Measurements from ENCODE around the gene PTPRT. TPM values are rescaled to one million over a fixed set of nuclear protein-coding genes. Genes with fewer than 3 reads are reported as not detected.

The PTPRT gene
- total and polyA plus RNA-seq, 2 donors (not counting 1 experiment from before 2014, with no cell fraction given), result not detected

DNA sequence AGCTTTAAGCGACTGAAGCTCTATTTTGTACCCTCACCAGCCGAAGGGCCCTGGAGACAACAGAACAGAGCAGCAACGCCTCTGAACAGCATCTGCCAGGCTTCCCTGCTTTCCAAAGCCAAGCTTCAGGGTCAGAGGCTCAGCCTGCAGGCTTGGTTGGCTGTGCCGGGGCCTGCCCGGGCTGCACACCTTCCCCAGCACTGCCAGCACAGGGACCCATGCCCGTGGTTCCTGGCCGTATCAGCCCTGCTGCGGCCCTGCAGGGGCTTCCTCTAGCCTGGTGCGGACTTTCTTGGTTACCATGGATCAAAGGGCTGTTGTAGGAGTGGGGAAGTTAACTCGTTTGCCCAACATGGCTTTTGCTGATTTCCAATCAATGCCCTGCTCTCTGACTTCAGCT, 830.1 kb downstream of the PTPRT start:
- Histone ChIP-seq H3K27ac (ENCODE audit: insufficient read depth, low read length) (no peak overlapping the region), H3K9ac (ENCODE audit: insufficient read depth, low read length) (no peak overlapping the region), H3K36me3 (ENCODE audit: control insufficient read depth, insufficient read depth, low read length) (no peaks in the 10 kb centered on the region), H3K4me1 (ENCODE audit: control insufficient read depth, extremely low read depth, insufficient read depth, low read length) (no peaks in the 10 kb centered on the region), H3K27me3 (ENCODE audit: control insufficient read depth, insufficient read depth, low read length) (no peaks in the 10 kb centered on the region), H3K79me2 (ENCODE audit: control insufficient read depth, insufficient read depth, low read length) (no peaks in the 10 kb centered on the region), H3K4me2 (ENCODE audit: extremely low read depth, insufficient read depth, low read length) (no peak overlapping the region), H3K4me3 (replicated peaks in 1 of 4; ENCODE audit: control extremely low read depth in 1 of 4, insufficient read depth in 1 of 4, low read depth in 3 of 4, low read length in 4 of 4) (no peak overlapping the region), H3K9me3 (ENCODE audit: control insufficient read depth, insufficient read depth, low read depth, low read length) (no peaks in the 10 kb centered on the region), H4K20me1 (ENCODE audit: control insufficient read depth, extremely low read depth, insufficient read depth, low read length) (no peaks in the 10 kb centered on the region), H2AFZ (ENCODE audit: low read length) (no peak overlapping the region)
- no peak for DNase-seq (ENCODE audit: low read depth in 2 of 2)
- no peak for TF ChIP-seq EZH2 (IDR thresholded peaks at IDR 0.05; ENCODE audit: low read length, missing control alignments)
- TF ChIP-seq, protein P1, sequence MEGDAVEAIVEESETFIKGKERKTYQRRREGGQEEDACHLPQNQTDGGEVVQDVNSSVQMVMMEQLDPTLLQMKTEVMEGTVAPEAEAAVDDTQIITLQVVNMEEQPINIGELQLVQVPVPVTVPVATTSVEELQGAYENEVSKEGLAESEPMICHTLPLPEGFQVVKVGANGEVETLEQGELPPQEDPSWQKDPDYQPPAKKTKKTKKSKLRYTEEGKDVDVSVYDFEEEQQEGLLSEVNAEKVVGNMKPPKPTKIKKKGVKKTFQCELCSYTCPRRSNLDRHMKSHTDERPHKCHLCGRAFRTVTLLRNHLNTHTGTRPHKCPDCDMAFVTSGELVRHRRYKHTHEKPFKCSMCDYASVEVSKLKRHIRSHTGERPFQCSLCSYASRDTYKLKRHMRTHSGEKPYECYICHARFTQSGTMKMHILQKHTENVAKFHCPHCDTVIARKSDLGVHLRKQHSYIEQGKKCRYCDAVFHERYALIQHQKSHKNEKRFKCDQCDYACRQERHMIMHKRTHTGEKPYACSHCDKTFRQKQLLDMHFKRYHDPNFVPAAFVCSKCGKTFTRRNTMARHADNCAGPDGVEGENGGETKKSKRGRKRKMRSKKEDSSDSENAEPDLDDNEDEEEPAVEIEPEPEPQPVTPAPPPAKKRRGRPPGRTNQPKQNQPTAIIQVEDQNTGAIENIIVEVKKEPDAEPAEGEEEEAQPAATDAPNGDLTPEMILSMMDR (conservative IDR thresholded peaks at IDR 0.05 in 1 of 2, IDR thresholded peaks at IDR 0.05 in 1 of 2; ENCODE audit: low read depth in 1 of 2, low read length in 2 of 2), result no peak

DNA sequence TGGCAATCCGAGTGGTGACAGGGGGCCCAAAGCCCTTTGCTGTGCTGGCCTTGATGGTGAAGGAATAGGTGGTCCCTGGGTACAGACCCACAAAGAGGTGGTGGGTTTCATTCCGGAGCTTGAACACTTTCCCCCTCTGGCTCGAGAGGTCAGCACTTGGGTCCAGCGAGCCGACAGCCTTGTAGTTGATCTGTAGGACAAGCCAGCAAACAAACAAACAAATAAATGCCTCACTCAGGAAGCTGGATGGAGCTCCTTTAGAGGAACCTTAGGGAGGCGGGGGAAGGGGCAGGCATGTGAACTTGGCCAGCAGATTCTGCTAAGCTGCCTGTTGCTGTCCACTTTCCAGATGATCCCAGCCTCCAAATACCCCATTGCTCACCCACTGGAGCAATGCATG, 837.6 kb downstream of the PTPRT start:
- H2AFZ ChIP-seq (ENCODE audit: low read length), result no peak overlapping the region
- H3K9me3 ChIP-seq (ENCODE audit: control insufficient read depth, insufficient read depth, low read depth, low read length), result no peaks in the 10 kb centered on the region
- no peak for TF ChIP-seq EZH2 (IDR thresholded peaks at IDR 0.05; ENCODE audit: low read length, missing control alignments)
- TF ChIP-seq, protein P1 (conservative IDR thresholded peaks at IDR 0.05 in 1 of 2, IDR thresholded peaks at IDR 0.05 in 1 of 2; ENCODE audit: low read depth in 1 of 2, low read length in 2 of 2), result no peak
- no peak overlapping the region for H3K9ac ChIP-seq (ENCODE audit: insufficient read depth, low read length)
- no peaks in the 10 kb centered on the region for H3K4me1 ChIP-seq (ENCODE audit: control insufficient read depth, extremely low read depth, insufficient read depth, low read length)
- no peak for DNase-seq (ENCODE audit: low read depth in 2 of 2)
- no peak overlapping the region for H3K27ac ChIP-seq (ENCODE audit: insufficient read depth, low read length)
- no peak overlapping the region for H3K4me2 ChIP-seq (ENCODE audit: extremely low read depth, insufficient read depth, low read length)
- no peaks in the 10 kb centered on the region for H4K20me1 ChIP-seq (ENCODE audit: control insufficient read depth, extremely low read depth, insufficient read depth, low read length)
- no peaks in the 10 kb centered on the region for H3K36me3 ChIP-seq (ENCODE audit: control insufficient read depth, insufficient read depth, low read length)
- H3K79me2 ChIP-seq (ENCODE audit: control insufficient read depth, insufficient read depth, low read length), result no peaks in the 10 kb centered on the region
- H3K27me3 ChIP-seq (ENCODE audit: control insufficient read depth, insufficient read depth, low read length), result no peaks in the 10 kb centered on the region
- H3K4me3 ChIP-seq (replicated peaks in 1 of 4; ENCODE audit: control extremely low read depth in 1 of 4, insufficient read depth in 1 of 4, low read depth in 3 of 4, low read length in 4 of 4), result no peak overlapping the region

DNA sequence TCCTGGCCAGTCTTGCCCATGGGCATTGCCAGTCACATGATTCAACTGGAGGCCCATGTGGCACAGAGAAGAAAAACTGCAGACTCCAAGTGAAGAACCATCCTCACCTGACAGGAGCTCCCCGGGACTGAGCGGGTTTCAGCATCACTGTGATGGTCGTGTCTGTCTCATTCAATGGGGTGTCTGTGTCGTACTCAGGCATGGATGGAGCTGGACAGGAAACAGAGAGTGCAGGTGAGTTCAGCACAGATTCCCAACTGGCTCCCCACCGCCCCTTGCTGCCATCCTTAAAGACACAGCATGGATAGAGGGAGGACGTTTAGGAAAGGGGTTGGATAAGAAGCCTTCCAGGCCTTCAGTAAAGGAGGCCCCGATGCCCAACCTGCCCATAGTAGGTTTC, 839.2 kb downstream of the PTPRT start:
- Histone ChIP-seq H3K4me1 (ENCODE audit: control insufficient read depth, extremely low read depth, insufficient read depth, low read length) (no peaks in the 10 kb centered on the region), H3K4me2 (ENCODE audit: extremely low read depth, insufficient read depth, low read length) (no peak overlapping the region), H4K20me1 (ENCODE audit: control insufficient read depth, extremely low read depth, insufficient read depth, low read length) (no peaks in the 10 kb centered on the region), H3K79me2 (ENCODE audit: control insufficient read depth, insufficient read depth, low read length) (no peaks in the 10 kb centered on the region), H3K36me3 (ENCODE audit: control insufficient read depth, insufficient read depth, low read length) (no peaks in the 10 kb centered on the region), H2AFZ (ENCODE audit: low read length) (no peak overlapping the region), H3K4me3 (replicated peaks in 1 of 4; ENCODE audit: control extremely low read depth in 1 of 4, insufficient read depth in 1 of 4, low read depth in 3 of 4, low read length in 4 of 4) (no peak overlapping the region), H3K27me3 (ENCODE audit: control insufficient read depth, insufficient read depth, low read length) (no peaks in the 10 kb centered on the region), H3K27ac (ENCODE audit: insufficient read depth, low read length) (no peak overlapping the region), H3K9me3 (ENCODE audit: control insufficient read depth, insufficient read depth, low read depth, low read length) (no peaks in the 10 kb centered on the region), H3K9ac (ENCODE audit: insufficient read depth, low read length) (no peak overlapping the region)
- TF ChIP-seq, protein P1 (conservative IDR thresholded peaks at IDR 0.05 in 1 of 2, IDR thresholded peaks at IDR 0.05 in 1 of 2; ENCODE audit: low read depth in 1 of 2, low read length in 2 of 2), result no peak
- no peak for TF ChIP-seq EZH2 (IDR thresholded peaks at IDR 0.05; ENCODE audit: low read length, missing control alignments)
- DNase-seq (ENCODE audit: low read depth in 2 of 2), result no peak
